ENCODE measurements around the gene THSD4. TPM values are rescaled to one million over a fixed set of nuclear protein-coding genes. Genes with fewer than 3 reads are reported as not detected.
"Not testable (repeated sequence)": the region's sequence is repeated elsewhere in the genome, so short reads cannot be mapped to it uniquely, and the experiment has no call there.

The THSD4 gene
- total RNA-seq, 2 experiments from 2014 or later: not detected

DNA sequence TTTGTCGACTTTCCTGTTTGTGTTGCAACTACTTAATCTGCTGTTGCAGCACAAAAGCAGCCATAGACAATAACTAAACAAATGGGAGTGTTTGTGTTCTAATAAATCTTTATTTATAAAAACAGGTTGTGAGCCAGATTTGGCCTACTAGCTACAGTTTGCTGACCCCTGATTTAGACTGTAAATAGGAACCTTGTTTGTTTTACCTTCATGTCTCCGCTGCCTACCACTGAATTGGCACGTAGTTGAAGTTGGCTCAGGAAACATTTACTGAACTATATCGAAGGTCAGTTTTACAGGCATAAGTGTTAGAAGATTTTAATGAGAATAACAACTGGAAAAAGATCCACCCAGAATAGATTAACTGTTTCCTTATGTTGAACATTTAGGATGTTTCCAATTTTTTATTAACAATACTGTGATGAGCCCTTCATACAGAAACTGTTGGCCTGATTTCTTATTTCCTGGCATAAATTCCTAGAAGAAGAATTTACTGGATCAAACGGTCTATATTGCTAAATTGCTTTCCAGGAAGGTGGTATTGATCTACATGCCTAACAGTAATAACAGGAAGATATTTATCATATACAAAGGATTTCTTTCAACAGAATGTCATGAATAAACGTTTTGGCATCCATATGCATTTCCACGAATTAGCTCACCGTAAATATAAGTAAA is 538.9 kb downstream of the THSD4 start:
- ChIA-PET POLR2A (no interaction called here), CTCF (no interaction called here)

GRCh38 chr15:71654720-71655174 is 539.5 kb downstream of the THSD4 start:
- ChIA-PET POLR2A (no interaction called here), CTCF (no interaction called here)

GRCh38 chr15:71656425-71656824 is 541.2 kb downstream of the THSD4 start:
- ChIA-PET POLR2A (no interaction called here), CTCF (no interaction called here)

GRCh38 chr15:71657141-71657540 is 541.9 kb downstream of the THSD4 start:
- ChIA-PET CTCF (no interaction called here), POLR2A (no interaction called here)

DNA sequence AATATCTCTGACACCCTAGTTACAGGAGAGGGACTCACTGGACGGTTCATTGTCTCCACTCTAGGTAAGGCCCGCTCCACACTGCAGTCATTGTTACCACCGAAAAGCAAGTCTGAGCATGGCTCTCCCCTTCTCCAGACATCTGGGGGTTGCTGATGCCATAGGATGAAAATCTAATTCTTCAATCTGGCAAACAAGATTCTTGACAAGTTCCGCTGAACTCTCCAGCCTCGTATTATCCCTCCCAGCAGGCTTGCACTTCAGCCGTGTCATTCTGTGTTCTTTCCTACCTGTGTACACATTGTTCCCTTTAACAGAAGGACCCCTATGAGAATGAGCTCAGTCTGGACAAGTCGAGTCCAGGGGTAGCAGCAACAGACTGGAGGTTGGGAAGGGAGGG is 542.8 kb downstream of the THSD4 start:
- CTCF ChIA-PET: no interaction called here
- POLR2A ChIA-PET: no interaction called here

DNA sequence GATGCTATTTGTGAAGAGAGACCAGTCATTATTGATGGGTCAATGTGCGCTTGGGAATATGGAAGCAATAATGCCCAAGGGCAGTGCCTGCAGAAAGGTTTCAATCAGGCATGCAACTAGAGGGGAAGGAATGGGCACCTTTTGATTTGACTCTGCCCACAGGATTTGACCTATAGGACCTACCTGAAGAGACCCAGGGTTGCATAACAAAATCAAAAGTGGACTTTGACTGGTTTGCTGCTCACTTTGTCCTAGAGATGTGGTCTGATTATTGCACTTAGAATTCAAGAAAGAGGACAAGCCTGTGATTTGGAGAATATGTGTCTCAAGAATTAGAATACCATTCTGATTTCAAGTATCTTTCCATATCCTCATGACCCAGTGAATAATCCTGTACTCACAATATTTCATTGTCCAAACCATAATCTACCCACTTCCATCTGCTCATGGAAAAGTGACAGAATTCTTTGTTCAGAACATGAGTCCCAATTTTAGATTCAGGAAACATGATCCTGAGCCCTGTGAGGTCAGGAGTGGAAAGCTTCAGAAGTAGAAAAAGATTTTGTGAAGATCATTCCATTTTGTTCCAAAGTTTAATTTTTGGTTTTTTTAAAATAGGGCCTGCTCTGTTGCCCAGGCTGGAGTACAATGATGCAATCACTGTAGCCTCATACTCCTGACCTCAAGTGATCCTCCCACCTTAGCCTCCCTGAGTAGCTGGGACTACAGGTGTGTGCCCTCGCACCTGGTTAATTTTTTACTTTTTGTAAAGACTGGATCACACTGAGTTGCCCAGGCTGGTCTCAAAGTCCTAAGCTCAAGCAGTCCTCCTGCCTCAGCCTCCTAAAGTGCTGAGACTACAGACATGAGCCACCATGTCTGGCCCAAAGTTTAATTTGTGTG is 543.8 kb downstream of the THSD4 start:
- CTCF ChIA-PET: no interaction called here

DNA sequence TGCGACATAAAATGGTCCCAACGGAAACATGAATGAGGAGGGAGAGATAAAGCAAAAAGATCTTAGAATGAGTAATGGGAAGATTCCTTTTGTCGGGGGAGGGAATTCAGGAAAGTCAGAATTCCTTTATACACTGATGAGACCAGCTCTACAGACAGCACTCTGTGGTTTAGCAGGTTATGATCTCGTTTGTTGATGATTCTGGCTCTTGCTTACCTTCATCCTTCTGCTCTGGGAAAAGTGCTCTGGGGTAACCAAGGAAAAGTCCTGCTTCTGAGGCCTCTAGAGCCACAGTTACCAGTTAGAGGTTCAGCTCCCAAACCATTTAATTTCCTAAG is 544.4 kb downstream of the THSD4 start:
- ChIA-PET CTCF (no interaction called here), POLR2A (no interaction called here)

More for the DNA sequence above, 543.8 kb downstream of the THSD4 start:
- POLR2A ChIA-PET: no interaction called here

- POLR2A ChIA-PET: no interaction called here
Measured at GRCh38 chr15:71660501-71660900, 545.2 kb downstream of the THSD4 start.

DNA sequence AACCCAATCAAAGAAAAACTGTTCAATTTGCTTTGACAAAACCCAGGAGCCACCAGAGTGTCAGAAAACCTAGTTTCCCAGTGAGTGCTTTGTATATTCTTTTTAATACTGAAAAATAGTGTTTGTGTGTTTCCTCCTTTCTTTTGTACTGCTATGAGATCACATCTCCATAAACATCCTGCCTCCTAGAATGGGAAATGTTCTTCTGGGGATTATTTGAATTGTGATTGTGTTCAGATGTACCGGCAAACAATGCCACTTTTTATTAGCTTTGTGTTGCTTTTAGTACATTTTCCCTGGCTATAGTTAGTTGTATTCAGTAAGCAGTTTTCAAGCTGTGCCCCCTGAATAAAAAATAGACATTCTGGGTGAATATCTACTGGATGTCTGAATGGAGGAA is 547.0 kb downstream of the THSD4 start:
- CTCF ChIA-PET: no interaction called here
- POLR2A ChIA-PET: no interaction called here

More at GRCh38 chr15:71660501-71660900, 545.2 kb downstream of the THSD4 start:
- CTCF ChIA-PET: no interaction called here

DNA sequence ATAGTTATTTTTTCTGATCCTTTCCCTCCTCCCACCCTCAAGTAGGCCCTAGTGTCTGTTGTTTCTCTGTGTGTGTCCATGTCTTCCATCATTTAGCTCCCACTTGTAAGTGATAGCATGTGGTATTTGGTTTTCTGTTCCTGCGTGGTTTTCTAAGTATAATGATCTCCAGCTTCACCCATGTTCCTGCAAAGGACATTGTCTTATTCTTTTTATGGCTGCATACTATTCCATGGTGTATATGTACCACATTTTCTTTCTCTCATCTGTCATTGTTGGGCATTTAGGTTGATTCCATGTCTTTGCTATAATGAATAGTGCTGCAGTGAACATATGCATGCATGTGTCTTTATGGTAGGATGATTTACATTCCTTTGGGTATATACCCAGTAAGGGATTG is 549.4 kb downstream of the THSD4 start:
- POLR2A ChIA-PET: no interaction called here
- CTCF ChIA-PET: no interaction called here

DNA sequence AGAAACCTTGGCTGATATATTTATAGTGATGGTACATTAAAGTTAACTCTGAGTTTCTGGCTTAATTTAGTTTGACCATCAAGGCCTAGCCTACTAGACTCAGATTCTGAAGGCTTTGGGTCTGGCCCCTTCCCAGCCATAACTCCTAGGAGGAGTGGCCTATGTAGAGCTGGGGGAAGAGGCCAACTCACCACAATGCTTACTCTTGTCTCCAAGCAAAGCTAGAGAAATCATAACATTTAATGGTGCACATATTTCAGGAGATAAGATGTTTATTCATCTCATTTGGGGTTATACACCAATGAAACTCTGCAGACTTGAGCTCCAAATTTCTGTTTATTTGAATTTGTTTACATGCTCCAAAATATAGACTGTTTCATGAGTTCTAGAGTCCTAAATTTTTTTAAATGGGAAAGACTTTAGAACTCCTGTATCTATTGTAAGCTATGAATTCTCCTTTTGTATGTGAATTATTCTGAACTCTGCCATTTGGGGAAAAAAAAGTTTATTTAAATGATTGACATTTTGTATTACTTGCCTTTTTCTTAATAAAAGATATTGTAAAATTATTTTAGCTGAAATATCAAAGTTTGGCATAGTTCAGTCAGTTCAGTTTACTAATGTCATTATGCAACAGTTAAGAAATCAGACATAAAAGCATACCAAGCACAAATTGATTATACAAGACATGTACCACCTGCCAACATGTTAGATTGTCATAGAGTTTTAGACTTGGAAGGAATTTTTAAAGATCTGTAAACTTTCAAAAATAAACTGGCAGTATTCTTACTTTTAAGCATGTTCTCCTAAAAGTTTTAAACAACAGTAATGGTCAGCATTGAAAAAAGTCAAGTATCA is 551.7 kb downstream of the THSD4 start:
- ChIA-PET CTCF (no interaction called here), POLR2A (no interaction called here)

- CTCF ChIA-PET: no interaction called here
- POLR2A ChIA-PET: no interaction called here
Measured at GRCh38 chr15:71669688-71670087, 554.4 kb downstream of the THSD4 start.

- POLR2A ChIA-PET: not testable (repeated sequence)
Measured at GRCh38 chr15:71670222-71670621, 555.0 kb downstream of the THSD4 start.

DNA sequence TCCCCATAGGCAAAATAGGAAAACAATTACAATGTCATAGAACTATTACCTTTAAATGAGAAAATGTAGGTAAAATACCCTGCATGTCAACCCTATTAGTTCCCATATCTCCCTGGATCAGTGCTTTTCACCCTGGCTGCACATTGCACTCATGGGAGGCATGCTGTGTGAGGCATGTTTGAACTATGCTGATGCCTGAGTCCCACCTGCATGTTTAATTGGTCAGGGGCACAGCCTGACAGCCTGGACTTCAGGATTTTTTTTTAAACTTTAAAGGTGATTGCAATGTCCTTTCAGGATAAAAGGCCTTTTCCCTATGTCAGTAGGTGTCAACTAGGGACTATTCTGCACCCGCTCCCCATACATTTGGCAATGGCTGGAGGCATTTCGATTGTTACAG is 559.1 kb downstream of the THSD4 start:
- ChIA-PET POLR2A (no interaction called here), CTCF (no interaction called here)

More at GRCh38 chr15:71670222-71670621, 555.0 kb downstream of the THSD4 start:
- CTCF ChIA-PET: not testable (repeated sequence)

DNA sequence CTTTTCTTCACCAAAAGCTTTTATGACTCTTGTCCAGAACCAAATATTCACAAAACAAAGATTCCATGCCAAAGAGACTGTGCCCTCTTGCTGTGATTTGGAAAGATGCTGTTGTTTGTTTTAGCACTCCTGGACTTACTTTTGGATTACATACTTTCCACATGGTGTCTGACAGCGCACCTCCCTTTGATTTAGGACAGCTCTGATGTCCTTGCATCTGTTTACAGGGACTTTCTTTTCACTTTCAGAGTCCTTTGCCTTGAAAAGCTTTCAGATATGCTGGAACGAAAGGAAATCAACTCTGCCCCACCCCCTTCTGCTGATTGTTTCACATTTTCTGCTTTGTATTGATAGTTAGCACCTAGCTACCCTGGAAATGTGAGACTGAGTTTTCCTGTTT is 562.1 kb downstream of the THSD4 start:
- ChIA-PET POLR2A (no interaction called here), CTCF (no interaction called here)

DNA sequence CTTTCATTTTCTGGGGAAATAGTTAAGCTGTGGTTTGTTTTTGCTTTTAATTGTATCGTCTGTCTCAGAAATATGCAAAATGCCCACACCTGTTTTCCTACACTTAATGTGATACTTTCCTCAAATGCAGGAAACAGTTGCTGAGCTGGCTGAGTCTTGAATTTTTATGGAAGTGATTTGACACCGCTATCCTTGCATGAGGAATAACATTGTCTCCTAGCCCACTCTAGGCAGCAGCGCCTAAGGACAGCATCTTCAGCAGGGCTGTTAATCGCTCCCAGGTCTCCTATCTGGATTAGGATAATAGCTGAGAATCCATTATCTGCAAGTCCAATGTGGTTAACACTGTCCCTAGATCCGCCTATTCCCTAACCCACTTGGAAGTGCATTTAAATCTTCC is 562.5 kb downstream of the THSD4 start:
- ChIA-PET CTCF (interaction anchor here (0.6 kb wide), 1 partner anchor 185 kb away, joined by 3 read pairs; no protein-coding TSS in a partner anchor), POLR2A (no interaction called here)

GRCh38 chr15:71678191-71678590 is 562.9 kb downstream of the THSD4 start:
- ChIA-PET POLR2A (no interaction called here), CTCF (interaction anchor here (0.6 kb wide), 1 partner anchor 184 kb away, joined by 3 read pairs; no protein-coding TSS in a partner anchor)

DNA sequence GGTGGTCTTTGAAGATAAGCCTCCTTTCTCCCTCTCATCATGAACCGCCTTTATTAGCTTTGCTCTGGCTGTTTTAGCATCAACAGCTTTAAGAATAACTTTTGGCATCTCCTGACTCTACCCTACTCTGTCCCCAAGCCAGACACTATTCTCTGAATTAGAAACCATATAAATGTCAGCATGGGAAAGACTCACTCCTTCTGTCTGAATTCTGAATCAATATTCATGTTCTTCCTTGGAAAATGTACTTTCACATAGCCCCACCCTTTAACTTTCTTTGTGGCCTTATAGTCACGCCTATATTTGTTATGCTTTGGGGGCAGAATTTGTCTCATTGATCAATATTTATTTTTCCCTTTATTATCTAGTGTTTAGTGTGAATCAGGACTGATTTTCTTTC is 563.3 kb downstream of the THSD4 start:
- ChIA-PET CTCF (interaction anchor here (0.6 kb wide), 1 partner anchor 184 kb away, joined by 3 read pairs; no protein-coding TSS in a partner anchor), POLR2A (no interaction called here)

- POLR2A ChIA-PET: no interaction called here
- CTCF ChIA-PET: no interaction called here
Measured at GRCh38 chr15:71679223-71679792, 564.0 kb downstream of the THSD4 start.

GRCh38 chr15:71679793-71680353 is 564.6 kb downstream of the THSD4 start:
- POLR2A ChIA-PET: no interaction called here
- CTCF ChIA-PET: no interaction called here

Measured in activated CD8-positive, alpha-beta memory T cell treated with anti-CD3 and anti-CD28 coated beads for 36 hours (primary cell).